ENCODE measurements around the gene RNF14.

Gene RNF14

DNA sequence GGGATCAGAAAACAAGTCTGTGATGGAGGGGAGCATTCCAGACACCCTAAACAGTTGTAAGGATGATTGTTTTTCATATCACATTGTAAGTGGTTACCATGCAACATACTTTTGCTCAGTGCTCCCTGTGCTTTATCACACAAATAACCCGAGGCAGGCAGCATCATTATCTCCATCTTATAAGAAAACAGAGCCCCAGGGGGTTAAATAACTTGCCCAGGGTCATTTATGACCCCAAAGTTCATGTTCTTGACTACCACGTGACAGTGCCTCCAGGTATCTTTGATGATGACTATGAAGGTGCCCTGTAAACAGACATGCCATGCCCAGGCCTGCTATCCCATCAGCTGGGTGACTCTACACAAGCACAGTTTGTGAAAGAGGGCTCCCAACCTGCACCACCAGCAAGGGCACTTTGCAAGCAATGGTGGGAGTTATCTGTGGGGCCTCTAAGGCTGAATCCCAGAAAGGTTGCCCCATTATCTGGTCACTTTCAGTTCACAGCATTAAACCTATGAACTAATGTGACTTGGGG lies 34.4 kb downstream of the RNF14 start:
- no peak for DNase-seq (ENCODE audit: low read depth)
- no peak overlapping the region for H3K4me3 ChIP-seq (ENCODE audit: control insufficient read depth, low read depth, low read length)

DNA sequence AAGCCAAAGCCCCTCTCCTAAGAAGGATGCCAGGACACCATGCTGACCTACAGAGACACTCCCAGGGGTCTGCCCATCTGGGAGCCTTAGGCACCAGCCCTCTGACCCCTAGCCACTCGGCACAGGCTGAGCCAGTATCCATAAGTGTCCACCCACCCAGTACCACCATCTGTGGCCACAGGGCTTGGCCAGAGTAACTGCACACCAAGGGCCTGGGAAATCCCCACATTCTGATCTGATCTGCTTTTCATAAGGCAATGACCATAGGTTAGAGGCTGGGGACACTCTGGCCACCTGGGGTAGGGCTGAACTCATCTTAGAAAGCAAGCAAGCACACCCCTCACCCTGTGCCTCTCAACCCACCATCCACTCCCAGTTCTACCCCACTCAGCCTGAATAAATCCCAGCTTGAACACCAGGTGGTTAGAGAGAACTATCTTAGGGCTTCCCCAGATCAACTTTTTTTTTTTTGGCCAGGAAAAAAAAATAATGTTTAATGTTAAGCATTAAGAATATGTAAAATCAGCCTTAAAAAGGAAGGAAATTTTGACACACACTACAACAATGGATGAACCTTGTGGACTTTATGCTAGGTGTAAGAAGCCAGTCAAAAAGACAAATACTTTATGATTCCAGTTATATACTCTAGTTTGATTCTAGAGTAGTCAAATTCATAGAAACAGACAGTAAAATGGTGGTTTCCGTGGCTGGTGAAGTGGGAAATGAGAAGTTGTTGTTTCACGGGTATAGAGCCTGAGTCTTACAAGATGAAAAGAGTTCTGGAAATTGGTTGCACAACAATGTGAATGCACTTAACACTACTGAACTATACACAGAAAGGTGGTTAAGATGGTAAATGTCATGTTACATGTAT lies 37.7 kb downstream of the RNF14 start:
- no peak for DNase-seq (ENCODE audit: low read depth)
- H3K4me3 ChIP-seq (ENCODE audit: control insufficient read depth, low read depth, low read length): no peak overlapping the region
- TF ChIP-seq, protein P1, sequence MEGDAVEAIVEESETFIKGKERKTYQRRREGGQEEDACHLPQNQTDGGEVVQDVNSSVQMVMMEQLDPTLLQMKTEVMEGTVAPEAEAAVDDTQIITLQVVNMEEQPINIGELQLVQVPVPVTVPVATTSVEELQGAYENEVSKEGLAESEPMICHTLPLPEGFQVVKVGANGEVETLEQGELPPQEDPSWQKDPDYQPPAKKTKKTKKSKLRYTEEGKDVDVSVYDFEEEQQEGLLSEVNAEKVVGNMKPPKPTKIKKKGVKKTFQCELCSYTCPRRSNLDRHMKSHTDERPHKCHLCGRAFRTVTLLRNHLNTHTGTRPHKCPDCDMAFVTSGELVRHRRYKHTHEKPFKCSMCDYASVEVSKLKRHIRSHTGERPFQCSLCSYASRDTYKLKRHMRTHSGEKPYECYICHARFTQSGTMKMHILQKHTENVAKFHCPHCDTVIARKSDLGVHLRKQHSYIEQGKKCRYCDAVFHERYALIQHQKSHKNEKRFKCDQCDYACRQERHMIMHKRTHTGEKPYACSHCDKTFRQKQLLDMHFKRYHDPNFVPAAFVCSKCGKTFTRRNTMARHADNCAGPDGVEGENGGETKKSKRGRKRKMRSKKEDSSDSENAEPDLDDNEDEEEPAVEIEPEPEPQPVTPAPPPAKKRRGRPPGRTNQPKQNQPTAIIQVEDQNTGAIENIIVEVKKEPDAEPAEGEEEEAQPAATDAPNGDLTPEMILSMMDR (IDR thresholded peaks at IDR 0.05; ENCODE audit: control insufficient read depth, insufficient read depth, low read depth, low read length, missing control alignments): no peak

More for the DNA sequence above, 34.4 kb downstream of the RNF14 start:
- TF ChIP-seq, protein P1 (IDR thresholded peaks at IDR 0.05; ENCODE audit: control insufficient read depth, insufficient read depth, low read depth, low read length, missing control alignments): no peak

DNA sequence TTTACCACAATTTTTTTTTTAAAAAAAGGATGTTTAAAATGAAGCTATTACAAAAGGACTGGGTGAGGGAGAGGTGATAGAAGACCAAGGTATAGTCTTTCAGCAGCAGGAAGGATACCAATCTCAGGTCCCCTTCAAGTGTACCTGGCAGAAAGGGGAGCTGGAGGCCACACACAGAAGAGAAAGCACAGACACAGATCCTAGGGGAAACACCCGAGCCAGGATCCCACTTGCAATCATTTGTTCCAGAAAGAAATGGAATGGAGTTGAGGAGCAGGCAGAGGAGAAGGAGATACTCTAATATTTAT lies 38.3 kb downstream of the RNF14 start:
- DNase-seq (ENCODE audit: low read depth): no peak
- H3K4me3 ChIP-seq (ENCODE audit: control insufficient read depth, low read depth, low read length): no peak overlapping the region
- TF ChIP-seq, protein P1 (IDR thresholded peaks at IDR 0.05; ENCODE audit: control insufficient read depth, insufficient read depth, low read depth, low read length, missing control alignments): no peak

DNA sequence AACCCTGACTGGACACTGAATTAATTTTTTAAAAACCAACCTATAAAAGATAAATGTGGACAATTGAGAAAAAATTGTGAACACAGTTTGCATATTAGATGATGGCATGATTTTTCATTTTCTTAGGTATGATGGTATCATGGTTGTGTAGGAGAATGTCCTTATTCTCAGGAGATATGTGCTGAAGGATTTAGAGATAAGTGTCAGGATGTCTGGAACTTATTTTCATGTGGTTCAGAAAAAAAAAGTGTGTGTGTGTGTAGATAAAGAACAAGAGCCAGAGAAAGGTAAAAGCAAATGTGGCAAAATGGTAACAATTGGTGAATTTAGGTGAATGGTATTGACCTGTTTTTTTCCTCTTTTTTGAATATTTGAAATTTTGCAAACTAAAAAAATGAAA lies 39.9 kb downstream of the RNF14 start:
- TF ChIP-seq, protein P1 (IDR thresholded peaks at IDR 0.05; ENCODE audit: control insufficient read depth, insufficient read depth, low read depth, low read length, missing control alignments): no peak
- no peak overlapping the region for H3K4me3 ChIP-seq (ENCODE audit: control insufficient read depth, low read depth, low read length)
- no peak for DNase-seq (ENCODE audit: low read depth)

DNA sequence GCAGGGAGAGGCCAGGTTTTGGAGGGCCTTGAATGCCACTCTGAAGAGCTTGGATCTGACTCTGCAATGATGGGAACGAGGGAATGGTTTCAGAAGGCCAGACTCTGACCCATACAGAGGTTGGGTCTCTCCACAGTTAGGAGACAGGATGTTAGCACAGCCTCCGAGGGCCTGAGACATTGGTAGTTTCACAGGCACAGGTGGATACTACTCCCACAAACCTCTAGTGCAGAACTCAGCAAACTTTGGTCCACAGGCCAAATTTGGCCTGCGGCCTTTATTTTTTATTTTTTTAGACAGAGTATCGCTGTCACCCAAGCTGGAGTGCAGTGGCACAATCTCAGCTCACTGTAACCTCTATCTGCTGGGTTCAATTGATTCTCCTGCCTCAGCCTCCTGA lies 41.0 kb downstream of the RNF14 start:
- TF ChIP-seq, protein P1 (IDR thresholded peaks at IDR 0.05; ENCODE audit: control insufficient read depth, insufficient read depth, low read depth, low read length, missing control alignments): no peak
- DNase-seq (ENCODE audit: low read depth): no peak
- no peak overlapping the region for H3K4me3 ChIP-seq (ENCODE audit: control insufficient read depth, low read depth, low read length)

DNA sequence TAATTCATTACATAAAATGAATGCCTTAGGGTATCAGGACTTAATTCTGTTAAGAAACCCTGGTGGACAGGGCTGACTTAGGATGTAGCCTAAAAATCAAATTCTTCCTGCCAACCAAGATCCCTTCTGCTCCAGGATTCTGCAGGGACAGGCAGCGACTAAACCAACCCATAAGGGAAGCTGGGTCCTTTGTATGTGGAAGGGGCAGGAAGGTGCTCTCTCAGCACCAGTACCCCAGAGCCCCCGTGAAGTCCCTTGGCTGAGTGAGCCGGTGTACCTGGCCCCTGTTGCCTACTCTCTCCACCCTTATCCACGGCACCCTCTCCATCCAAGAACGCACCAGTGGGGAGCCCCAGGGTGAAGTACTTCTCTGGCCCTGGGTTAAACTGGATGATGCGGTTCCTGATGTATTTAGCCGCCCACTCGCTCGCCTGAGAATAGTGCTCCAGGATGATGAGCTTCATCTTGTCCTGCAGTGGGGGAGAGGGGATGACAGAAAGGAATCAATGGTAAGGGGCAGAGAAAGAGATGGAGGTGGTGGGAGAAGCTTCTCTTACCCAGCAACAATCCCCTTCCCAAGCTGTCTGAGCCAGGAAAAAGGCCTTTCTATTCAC lies 42.8 kb downstream of the RNF14 start:
- DNase-seq (ENCODE audit: low read depth): no peak
- TF ChIP-seq, protein P1 (IDR thresholded peaks at IDR 0.05; ENCODE audit: control insufficient read depth, insufficient read depth, low read depth, low read length, missing control alignments): no peak
- H3K4me3 ChIP-seq (ENCODE audit: control insufficient read depth, low read depth, low read length): no peak overlapping the region; the same call in 1 of the 2 replicates

All from AG09309 (cell line).